GM19043 (cell line): ENCODE measurements around the gene CALHM4.
"Not testable (repeated sequence)": the region's sequence is repeated elsewhere in the genome, so short reads cannot be mapped to it uniquely, and the experiment has no call there.

ENCODE experiments used
- ATAC-seq: cut with Tn5 transposase; IDR thresholded peaks from one replicate; pipeline ENCODE4 v1.9.1; 2021; ENCODE audit warnings: low read depth; ENCODE audit not compliant: unreplicated experiment

The CALHM4 gene

DNA sequence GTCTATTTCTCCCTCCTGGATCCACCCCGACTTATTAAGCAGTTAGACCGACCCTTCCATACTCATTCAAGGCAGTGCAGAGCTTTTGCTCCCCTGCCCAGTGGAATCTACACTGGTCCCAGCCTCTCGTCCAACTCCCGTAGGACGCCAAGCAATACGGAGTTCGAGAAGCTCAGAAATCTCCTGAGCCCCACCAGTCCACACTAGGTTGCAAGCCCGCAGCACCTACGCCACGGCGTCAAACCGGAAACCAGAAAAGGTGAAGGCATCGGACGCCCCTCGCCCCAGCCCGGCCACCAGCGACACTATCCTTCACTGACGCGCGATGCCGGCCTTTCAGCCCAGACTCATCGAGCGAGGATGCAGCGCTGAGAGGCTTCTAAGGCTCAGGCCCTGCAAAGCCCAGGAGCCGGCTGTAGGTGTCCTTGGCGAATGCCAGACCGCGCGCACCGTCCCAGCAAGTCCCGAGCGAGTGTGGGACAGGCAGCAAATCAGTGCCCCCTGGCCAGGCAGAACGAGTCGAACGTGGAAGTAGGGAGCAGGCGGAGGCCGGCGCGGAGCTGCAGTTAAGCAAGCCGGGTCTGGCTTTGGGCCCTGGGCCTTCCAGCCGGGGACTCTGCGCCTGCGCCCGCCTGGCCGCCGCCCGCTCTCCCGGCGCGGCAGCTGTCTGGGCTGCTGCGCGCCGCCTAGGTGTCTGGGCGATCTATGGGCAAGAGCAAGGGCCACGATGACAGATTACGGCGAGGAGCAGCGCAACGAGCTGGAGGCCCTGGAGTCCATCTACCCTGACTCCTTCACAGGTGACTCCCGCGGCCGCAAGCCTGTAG lies 17.5 kb downstream of the CALHM4 start, which contains the start of gene RWDD1:
TSS of gene RWDD1 (plus strand) at position 649 of the 827 bp plus-strand sequence. CDS start at position 728, 79 bp downstream.
- ATAC-seq: peak; percentile 91

DNA sequence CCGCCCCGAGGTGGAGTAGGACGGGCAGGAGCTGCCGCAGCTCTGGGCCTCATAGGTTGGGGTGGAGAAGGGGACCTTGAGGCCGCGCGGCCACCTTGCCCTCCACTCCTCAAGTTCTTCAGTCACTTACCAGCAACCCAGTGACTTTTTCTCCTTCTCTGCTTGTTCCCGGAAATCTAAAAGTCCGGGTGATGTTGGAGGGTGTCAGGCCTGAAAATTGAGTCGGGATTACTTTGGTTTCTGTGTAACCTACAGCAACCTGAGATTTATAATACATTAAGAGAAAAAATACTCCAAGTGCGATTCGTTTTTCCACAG lies 18.1 kb downstream of the CALHM4 start:
- no peak for ATAC-seq

DNA sequence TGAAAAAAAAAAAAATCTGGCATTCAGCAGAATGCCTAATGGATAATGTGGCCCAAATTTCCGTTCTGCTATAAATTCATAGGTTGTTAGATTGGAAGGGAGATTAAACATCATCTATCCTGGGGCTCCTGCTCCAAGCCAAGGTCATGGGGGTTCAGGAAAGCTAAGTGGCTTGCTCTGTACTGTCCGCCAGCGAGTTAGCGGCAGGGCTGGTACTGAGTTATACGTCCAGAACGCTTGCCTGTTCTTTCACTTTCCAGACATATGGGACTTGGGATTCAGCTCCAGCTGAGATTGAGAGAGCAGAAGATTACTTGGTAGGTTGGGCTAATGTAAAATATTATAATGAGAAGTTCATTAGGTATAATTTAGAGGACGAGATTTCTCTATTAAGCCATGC lies 18.6 kb downstream of the CALHM4 start:
- no peak for ATAC-seq

DNA sequence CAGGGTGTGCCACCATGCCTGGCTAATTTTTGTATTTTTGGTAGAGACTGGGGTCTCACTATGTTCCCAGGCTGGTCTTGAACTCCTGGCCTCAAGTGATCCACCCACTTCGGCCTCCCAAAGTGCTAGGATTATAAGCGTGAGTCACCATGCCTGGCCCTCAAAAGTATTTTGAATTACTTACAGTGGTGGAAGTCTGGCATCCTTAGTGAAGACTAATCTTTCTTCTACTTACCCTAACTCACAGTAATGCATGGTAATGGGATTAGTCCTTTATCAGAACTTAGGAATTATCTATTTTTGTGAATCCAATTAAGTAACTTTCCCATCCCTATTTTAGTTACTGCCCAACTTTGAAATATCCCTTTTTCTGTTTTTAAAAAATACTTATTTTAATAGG lies 21.7 kb downstream of the CALHM4 start:
- no peak for ATAC-seq

DNA sequence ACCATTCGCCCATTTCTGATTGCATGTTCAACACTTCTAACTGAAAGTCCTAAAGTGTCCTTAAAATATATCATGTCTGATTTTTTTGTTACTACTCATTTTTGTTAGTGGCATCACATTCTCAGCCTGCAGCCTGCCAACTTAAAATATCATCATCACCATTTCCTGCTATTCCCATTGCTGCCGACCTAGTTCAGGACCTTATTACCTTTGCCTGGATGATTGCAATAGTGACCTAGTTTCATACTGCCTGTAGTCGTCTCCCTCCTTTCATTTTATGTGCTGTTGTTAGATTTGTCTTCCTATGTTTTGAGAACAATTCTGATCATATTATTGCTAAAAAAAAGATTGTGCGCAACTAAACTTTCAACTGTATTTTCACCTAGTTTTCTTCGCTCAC lies 23.9 kb downstream of the CALHM4 start:
- ATAC-seq: no peak

GRCh38 chr6:116578335-116578734 lies 24.8 kb downstream of the CALHM4 start:
- ATAC-seq: no peak

DNA sequence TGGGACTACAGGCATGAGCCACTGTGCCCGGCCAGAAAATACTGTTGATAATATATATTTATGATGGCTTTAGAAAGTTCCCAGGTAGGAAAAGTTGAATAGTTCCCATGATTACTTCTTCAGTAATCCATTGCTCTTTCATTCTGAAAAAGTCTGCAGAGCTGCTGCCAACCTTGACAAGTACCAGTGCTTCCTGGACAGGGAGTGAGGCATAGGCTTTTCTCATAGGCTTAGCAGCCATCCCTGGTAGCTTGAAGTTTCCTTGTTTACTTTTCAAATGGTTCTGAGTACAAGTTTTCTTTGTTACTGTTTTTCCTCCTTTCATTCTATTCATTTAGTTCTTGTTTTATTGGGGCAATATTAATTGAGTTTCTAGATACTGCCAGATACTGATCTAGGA lies 25.6 kb downstream of the CALHM4 start:
- ATAC-seq: no peak

- no peak for ATAC-seq
Observed at GRCh38 chr6:116580198-116580597, 26.6 kb downstream of the CALHM4 start.

GRCh38 chr6:116586276-116586675 lies 32.7 kb downstream of the CALHM4 start:
- ATAC-seq: no peak

DNA sequence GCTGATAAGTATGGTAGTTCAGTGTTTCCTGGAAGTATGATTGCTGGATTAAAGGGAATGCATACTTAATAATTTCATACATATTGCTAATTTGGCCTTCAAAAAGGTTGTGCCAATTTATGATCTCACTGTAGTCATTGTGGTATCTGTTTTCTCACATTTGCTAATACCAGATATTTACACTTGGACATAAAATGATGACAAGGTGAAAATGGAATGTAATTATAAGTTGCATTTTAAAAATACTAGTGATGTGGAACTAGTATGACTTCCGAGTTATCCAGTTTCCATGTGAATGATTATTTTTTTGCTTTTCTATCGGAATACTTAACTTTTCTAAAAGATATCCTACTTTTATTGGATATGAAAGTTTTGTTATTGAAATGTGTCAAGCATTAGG lies 33.2 kb downstream of the CALHM4 start:
- ATAC-seq: no peak

GRCh38 chr6:116595247-116595646 lies 41.7 kb downstream of the CALHM4 start:
- no peak for ATAC-seq

DNA sequence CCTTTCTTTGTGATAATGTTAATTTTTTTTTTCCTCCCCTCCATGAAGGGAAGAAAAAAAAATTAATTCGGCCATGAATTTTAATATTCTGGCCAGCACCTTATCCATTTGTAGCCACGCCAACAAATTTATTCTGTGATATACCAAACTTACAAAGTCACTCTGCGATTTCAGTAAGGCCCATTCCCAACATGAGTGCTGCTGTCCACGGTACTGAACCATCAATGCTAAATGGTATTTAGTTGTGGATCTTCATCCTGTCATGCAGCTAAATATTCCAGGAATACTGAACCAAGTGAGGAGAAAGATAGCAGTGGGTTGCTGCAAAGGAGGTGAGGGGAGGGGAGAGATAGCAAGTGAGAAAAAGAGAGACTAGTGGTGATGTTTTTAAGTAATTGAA lies 43.3 kb downstream of the CALHM4 start:
- no peak for ATAC-seq

- ATAC-seq: not testable (repeated sequence)
Observed at GRCh38 chr6:116603916-116604315, 50.4 kb downstream of the CALHM4 start.

DNA sequence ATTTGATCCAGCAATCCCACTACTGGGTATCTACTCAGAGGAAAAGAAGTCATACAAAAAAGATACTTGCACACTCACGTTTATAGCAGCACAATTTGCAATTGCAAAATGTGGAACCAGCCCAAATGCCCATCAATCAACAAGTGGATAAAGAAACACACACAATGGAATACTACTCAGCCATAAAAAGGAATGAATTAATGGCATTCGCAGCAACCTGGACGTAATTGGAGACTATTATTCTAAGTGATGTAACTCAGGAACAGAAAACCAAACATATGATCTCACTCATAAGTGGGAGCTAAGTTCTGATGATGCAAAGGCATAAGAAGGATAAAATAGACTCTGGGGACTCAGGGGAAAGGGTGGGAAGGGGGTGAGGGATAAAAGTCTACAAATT lies 51.3 kb downstream of the CALHM4 start:
- ATAC-seq: not testable (repeated sequence)

GRCh38 chr6:116605935-116606334 lies 52.4 kb downstream of the CALHM4 start:
- no peak for ATAC-seq
